Nephron progenitor cell (in vitro differentiated cells): ENCODE measurements around the gene C1QTNF2.

Source experiments
- DNase-seq: peaks from one replicate; pipeline ENCODE4 v3.0.0; 2021
- H3K27ac Mint-ChIP-seq: 2 replicates; pipeline ENCODE4 v1.8.0; 2021; ENCODE audit warnings: mild to moderate bottlenecking, moderate library complexity, mixed read lengths
- H3K27me3 Mint-ChIP-seq: 2 replicates; pipeline ENCODE4 v1.8.0; 2021; ENCODE audit warnings: mild to moderate bottlenecking, low read depth, mixed read lengths; ENCODE audit not compliant: poor library complexity
- H3K36me3 Mint-ChIP-seq: 2 replicates; pipeline ENCODE4 v1.8.0; 2021; ENCODE audit warnings: low read depth, mixed read lengths
- H3K4me1 Mint-ChIP-seq: 2 replicates; pipeline ENCODE4 v1.8.0; 2021; ENCODE audit warnings: mixed read lengths
- H3K4me3 Mint-ChIP-seq: 2 replicates; pipeline ENCODE4 v1.8.0; 2021; ENCODE audit warnings: mild to moderate bottlenecking, moderate library complexity, mixed read lengths
- H3K9me3 Mint-ChIP-seq: 2 replicates; pipeline ENCODE4 v1.8.0; 2021; ENCODE audit warnings: mild to moderate bottlenecking, moderate library complexity, mixed read lengths
- TF ChIP-seq, protein P1 (sequence below): fragments of 200-600 bp; sonication (generic); IDR thresholded peaks from 2 replicates; pipeline ENCODE4 v1.5.0; 2021; ENCODE audit warnings: antibody characterized with exemption

Gene C1QTNF2, protein sequence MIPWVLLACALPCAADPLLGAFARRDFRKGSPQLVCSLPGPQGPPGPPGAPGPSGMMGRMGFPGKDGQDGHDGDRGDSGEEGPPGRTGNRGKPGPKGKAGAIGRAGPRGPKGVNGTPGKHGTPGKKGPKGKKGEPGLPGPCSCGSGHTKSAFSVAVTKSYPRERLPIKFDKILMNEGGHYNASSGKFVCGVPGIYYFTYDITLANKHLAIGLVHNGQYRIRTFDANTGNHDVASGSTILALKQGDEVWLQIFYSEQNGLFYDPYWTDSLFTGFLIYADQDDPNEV

DNA sequence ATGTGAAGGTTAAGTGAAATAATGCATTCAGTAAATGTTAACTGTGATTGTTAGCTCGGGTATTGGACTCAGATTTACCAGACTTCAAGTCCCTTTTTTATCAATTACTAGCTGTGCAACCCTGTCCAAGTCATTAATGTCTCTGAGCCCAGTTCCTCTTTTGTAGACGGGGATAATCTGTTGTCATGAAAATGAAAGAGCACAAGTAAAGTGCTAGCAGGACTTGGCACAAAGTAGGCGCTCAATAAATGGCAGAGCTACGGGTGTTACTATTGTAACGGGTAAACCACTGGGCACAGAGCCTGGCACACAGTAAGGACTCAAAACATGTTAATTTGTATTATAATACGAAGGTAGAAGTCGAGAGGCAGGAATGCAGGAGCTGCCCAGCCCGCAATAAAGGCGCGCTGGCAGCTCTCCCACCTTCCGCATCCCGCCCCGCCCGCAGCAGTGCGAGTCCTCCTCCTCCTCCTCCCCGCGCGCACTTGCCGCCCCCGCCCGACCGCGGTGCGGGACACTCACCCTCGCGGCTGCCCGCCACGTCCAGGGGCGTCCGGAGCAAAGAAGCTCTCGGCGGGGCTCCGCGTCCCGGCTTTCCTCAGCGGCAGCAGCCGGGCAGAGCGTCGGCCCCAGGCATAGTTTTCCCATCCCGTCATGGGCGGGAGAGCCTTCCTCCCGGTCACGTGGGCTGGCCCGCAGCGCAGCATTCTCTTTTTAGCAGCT lies at the start of gene C1QTNF2:
C1QTNF2 (minus strand) TSS at position 637 of the 723 bp plus-strand sequence. CDS start 15,615 bp downstream, outside the sequence.
- H3K27ac Mint-ChIP-seq: no peak within 1 kb of the TSS
- H3K4me1 Mint-ChIP-seq: no peaks in the 10 kb centered on the region
- peak; percentile 68 for DNase-seq
- peaks cover 17% of the 10 kb centered on the region for H3K9me3 Mint-ChIP-seq
- H3K36me3 Mint-ChIP-seq: no peaks in the 10 kb centered on the region
- H3K4me3 Mint-ChIP-seq: peak within 1 kb of the TSS; percentile 73
- TF ChIP-seq, protein P1, sequence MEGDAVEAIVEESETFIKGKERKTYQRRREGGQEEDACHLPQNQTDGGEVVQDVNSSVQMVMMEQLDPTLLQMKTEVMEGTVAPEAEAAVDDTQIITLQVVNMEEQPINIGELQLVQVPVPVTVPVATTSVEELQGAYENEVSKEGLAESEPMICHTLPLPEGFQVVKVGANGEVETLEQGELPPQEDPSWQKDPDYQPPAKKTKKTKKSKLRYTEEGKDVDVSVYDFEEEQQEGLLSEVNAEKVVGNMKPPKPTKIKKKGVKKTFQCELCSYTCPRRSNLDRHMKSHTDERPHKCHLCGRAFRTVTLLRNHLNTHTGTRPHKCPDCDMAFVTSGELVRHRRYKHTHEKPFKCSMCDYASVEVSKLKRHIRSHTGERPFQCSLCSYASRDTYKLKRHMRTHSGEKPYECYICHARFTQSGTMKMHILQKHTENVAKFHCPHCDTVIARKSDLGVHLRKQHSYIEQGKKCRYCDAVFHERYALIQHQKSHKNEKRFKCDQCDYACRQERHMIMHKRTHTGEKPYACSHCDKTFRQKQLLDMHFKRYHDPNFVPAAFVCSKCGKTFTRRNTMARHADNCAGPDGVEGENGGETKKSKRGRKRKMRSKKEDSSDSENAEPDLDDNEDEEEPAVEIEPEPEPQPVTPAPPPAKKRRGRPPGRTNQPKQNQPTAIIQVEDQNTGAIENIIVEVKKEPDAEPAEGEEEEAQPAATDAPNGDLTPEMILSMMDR: no peak
- peaks cover 79% of the 10 kb centered on the region for H3K27me3 Mint-ChIP-seq

DNA sequence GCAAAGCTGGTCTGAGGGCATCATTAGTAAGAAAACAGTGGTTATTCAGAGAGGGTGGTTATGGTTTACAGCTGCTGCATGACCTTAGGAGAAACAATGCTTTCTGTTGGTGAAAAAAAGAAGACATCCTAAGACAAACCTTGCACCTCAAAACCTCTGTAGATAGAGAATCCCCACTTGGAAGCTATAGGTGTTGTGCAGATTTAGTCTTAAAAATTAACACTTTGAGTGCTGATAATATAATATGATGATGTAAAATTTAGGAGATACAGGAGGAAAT lies 49.8 kb upstream of the C1QTNF2 start:
- Mint-ChIP-seq H3K27me3 (no peaks in the 10 kb centered on the region), H3K4me3 (peak overlapping the region; percentile 97), H3K4me1 (peaks cover 85% of the 10 kb centered on the region), H3K36me3 (peaks cover 15% of the 10 kb centered on the region), H3K9me3 (no peaks in the 10 kb centered on the region), H3K27ac (no peak overlapping the region)
- TF ChIP-seq, protein P1: no peak
- DNase-seq: no peak

DNA sequence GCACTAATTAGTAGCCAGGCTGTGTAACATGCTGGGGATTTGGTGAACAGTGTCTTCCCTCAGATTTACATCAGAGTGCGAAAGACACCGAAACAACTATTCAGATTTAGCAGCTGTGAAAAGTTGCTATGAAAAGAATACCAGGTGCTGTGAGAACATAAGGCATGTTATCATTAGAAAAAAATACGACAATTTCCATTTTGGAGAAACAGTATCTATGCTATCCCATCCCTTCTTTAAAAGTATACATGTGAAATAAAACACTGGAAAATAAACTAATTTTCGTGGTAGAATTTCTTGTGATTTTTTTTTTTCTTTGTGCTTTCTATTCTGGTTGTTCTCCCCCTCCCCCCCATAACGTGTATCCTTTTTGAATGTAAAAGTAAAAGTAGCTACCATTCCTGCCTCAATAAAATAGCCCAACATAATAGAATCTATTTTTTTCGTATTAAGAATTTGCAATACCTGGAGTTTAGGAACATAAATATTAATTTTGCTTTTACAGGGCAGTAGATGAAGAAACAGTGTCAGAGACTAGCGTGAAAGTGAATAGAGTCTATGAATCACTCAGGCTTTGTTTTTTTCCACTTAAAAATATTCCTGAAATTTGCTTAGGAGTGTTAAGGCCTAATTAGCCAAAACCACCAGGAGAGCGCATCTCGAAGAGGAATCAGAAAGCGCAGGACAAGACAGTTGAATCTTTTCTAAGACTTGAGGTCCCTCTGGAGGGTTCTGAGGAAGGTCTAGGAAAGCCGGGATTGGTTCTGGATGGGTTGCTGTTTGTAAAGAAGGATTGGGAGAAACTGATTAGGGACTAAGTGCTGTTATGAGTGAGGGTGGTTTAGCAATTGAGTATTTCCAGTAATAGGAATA lies 49.3 kb upstream of the C1QTNF2 start:
- DNase-seq: no peak
- H3K4me1 Mint-ChIP-seq: peaks cover 79% of the 10 kb centered on the region
- TF ChIP-seq, protein P1: no peak
- no peaks in the 10 kb centered on the region for H3K27me3 Mint-ChIP-seq
- H3K4me3 Mint-ChIP-seq: peak overlapping the region; percentile 97
- H3K9me3 Mint-ChIP-seq: no peaks in the 10 kb centered on the region
- peak overlapping the region; percentile 98 for H3K27ac Mint-ChIP-seq
- H3K36me3 Mint-ChIP-seq: peaks cover 9% of the 10 kb centered on the region

DNA sequence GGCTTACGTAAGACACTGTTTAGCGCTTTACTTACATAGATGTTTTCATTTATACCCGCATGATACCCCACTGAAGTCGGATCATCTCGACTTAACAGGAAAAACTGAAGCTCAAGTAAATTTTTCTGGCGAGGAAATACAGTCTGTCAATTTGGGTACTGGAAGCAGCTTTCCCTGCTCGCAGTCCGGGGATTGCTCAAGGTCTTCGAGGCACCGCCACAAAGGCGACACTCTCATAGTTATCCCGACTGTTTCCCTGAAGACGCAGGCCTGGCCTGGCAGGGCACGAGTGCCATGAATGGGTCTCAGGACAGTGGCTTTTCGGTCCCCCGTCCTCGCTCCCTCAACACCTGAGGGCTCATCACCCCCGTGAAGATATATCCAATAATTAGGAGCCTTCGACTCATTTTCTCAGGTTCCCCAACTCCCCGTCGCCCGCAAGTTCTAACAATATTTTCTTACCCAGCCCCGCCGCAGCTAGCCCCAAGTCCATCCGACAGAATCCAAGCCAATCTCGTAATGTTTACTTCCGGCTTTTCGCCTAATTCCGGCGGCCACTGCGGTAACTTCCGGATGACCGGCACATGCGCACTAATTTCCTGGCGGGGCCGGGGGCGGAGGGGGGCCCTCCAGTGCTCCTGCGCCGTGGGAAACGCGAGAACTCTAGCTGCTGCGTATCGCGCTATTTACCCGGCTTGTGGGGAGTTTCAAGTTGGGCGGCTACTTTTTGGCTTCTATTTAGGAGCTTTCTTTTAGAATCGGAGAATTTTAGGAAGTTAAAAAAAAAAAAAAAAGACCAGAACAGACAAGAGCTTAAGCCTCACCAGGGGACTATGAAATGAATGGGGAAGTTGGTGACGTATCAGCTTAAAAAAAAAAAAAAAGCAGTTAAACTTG lies 48.4 kb upstream of the C1QTNF2 start, which contains the start of gene SLU7:
SLU7 (minus strand) TSS at position 521 of the 897 bp plus-strand sequence. CDS start 3,787 bp downstream, outside the sequence.
- Mint-ChIP-seq H3K4me1 (peaks cover 71% of the 10 kb centered on the region), H3K4me3 (peak within 1 kb of the TSS; percentile 97), H3K9me3 (no peaks in the 10 kb centered on the region), H3K36me3 (peaks cover under 1% of the 10 kb centered on the region), H3K27ac (peak within 1 kb of the TSS; percentile 98), H3K27me3 (no peaks in the 10 kb centered on the region)
- TF ChIP-seq, protein P1: no peak
- DNase-seq: peak; percentile 95
